ENCODE data around the gene LRP1B.

DNA sequence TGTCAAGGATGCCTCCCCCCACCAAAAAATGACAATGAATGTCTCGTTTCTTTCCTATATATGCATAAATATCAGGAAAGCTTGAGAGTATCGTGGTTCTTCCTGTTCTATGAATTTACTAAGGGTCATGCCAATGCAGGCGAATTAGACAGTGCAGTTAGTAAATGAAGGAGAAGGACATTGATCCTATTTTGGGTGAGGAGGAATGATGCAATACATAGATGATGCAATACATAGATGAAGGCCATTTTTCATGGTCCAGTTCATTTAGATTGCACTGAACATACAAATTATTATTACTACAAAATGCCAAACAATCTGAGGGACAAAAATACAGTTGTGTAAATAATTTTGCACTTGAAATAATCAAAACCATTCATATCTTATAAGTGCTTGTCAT is 1265.0 kb downstream of the LRP1B start:
- TF ChIP-seq, protein P1, sequence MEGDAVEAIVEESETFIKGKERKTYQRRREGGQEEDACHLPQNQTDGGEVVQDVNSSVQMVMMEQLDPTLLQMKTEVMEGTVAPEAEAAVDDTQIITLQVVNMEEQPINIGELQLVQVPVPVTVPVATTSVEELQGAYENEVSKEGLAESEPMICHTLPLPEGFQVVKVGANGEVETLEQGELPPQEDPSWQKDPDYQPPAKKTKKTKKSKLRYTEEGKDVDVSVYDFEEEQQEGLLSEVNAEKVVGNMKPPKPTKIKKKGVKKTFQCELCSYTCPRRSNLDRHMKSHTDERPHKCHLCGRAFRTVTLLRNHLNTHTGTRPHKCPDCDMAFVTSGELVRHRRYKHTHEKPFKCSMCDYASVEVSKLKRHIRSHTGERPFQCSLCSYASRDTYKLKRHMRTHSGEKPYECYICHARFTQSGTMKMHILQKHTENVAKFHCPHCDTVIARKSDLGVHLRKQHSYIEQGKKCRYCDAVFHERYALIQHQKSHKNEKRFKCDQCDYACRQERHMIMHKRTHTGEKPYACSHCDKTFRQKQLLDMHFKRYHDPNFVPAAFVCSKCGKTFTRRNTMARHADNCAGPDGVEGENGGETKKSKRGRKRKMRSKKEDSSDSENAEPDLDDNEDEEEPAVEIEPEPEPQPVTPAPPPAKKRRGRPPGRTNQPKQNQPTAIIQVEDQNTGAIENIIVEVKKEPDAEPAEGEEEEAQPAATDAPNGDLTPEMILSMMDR (IDR thresholded peaks at IDR 0.05) = no peak
- TF ChIP-seq POLR2A (IDR thresholded peaks at IDR 0.05; ENCODE audit: low read depth) = no peak

Measured in esophagus muscularis mucosa (tissue), 3 donors.